ENCODE data around the gene ROPN1L. TPM values are rescaled to one million over a fixed set of nuclear protein-coding genes. Genes with fewer than 3 reads are reported as not detected.

The ROPN1L gene
- total and polyA plus RNA-seq, 2 of the 4 experiments (the other 2 are of a cell fraction), result 0.34 to 0.36 TPM

DNA sequence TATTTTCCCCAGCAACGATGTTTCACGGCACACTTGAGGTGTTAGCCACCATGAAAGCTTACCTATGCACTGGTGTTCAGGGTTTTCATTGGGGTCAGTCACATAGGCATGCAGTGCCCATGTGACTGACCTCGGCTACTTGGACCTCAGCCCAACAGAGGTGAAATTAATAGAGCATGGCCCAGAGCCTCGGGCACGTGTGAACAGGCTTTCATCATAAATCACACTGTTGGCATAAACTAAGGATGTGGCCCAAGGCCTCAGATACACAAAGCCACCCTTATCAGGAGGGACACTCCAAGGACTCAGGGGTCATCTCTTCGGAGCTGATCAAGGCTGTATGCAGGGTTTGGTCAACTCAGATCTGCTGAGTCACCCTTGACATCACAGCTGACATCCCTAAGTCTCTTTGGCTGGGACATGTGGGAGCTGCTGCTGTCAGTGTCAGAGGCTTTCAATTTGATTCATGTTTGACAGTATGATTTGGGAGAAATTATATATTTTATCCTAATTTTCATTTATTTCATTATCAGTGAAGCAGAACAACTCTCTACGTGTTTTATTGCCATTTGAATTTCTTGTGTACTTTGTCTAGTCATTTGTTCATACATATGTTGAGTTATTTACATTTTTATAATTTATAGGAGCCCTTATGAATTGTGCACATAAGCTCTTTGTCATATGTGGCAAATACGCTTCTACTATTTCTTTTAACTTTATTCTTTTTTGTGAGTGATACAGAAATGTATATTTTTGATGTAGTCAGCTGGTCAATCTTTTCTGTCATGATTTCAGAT, 62.5 kb downstream of the ROPN1L start:
- intact Hi-C loops (cut with micrococcal nuclease), result no loop called here
- H3K18ac ChIP-seq (ENCODE audit: low read depth, low read length), result peak overlapping the region; percentile 7; the same call in 1 of the 2 replicates
- peaks cover 7% of the 10 kb centered on the region for H3K9me1 ChIP-seq (ENCODE audit: insufficient read depth, low read length)
- no peaks in the 10 kb centered on the region for H3K79me1 ChIP-seq (ENCODE audit: low read depth in 1 of 2, low read length in 2 of 2)
- H3K23ac ChIP-seq (ENCODE audit: low read depth, low read length), result no peak overlapping the region
- H3K36me3 ChIP-seq (ENCODE audit: control insufficient read depth, insufficient read depth, low read length), result no peaks in the 10 kb centered on the region
- 0 out of 2 replicates have a peak overlapping the region, but pooled peaks have one; percentile 32 for H3K14ac ChIP-seq (replicated peaks; ENCODE audit: low read depth, low read length)
- H3K27ac ChIP-seq (ENCODE audit: insufficient read depth, low read length), result no peak overlapping the region
- peak overlapping the region; percentile 42; the same call in 1 of the 2 replicates for H2AK5ac ChIP-seq (ENCODE audit: low read depth, low read length)
- ChIA-PET CTCF (no interaction called here), POLR2A (ENCODE audit: unreplicated experiment) (no interaction called here)
- DNase-seq, result peak; percentile 20
- H2BK5ac ChIP-seq (ENCODE audit: low read depth, low read length, poor library complexity, severe bottlenecking), result no peak overlapping the region
- H2BK20ac ChIP-seq (ENCODE audit: low read depth, low read length), result peak overlapping the region; percentile 20; the same call in 1 of the 2 replicates
- peak overlapping the region; percentile 70; the same call in 1 of the 3 replicates for H2BK15ac ChIP-seq (ENCODE audit: low read depth, low read length)
- peak overlapping the region; percentile 66; the same call in 1 of the 2 replicates for H4K91ac ChIP-seq (ENCODE audit: insufficient read depth, low read depth, low read length)
- no peaks in the 10 kb centered on the region for H3K9me3 ChIP-seq (ENCODE audit: control insufficient read depth, insufficient read depth, low read length)
- no peak overlapping the region for H3K56ac ChIP-seq (ENCODE audit: extremely low read depth, insufficient read depth, low read length)
- H2AK9ac ChIP-seq (replicated peaks; ENCODE audit: low read depth, low read length, poor library complexity), result no peak overlapping the region
- dilution Hi-C loops (cut with HindIII; ENCODE audit: low sequenced_read_pairs, unreplicated experiment), result no loop called here
- H3K4me2 ChIP-seq (ENCODE audit: low read depth, low read length), result no peak overlapping the region
- H4K5ac ChIP-seq (ENCODE audit: low read depth, low read length), result no peak overlapping the region
- H4K8ac ChIP-seq (ENCODE audit: low read depth in 2 of 2, low read length in 2 of 2), result peak overlapping the region in 1 of 2 experiments; percentile 40; a peak in 1 of 4 replicates
- H3K4ac ChIP-seq (ENCODE audit: low read depth, low read length), result peak overlapping the region; percentile 15; the same call in 1 of the 2 replicates
- peaks cover 8% of the 10 kb centered on the region for H3K4me1 ChIP-seq (ENCODE audit: control insufficient read depth, insufficient read depth, low read length)
- ATAC-seq (ENCODE audit: low read depth), result no peak
- 57% methylated on average over 1 of the region's 8 CpGs; no CpG with 5 or more reads in 1 of the 2 experiments for WGBS, 2 experiments (ENCODE audit: extremely low coverage in 2 of 2, insufficient read length in 1 of 2)
- in situ Hi-C loops (cut with MboI; ENCODE audit: low sequenced_read_pairs), result no loop called here
- H3K9ac ChIP-seq (ENCODE audit: low read depth, low read length), result no peak overlapping the region
- H3K4me3 ChIP-seq (ENCODE audit: insufficient read depth, low read depth, low read length), result no peak overlapping the region
- TF ChIP-seq POLR2A (IDR thresholded peaks at IDR 0.05; ENCODE audit: low read depth, low read length) (no peak), RCOR1 (IDR thresholded peaks at IDR 0.05; ENCODE audit: insufficient replicate concordance, low read length) (no peak), NFE2L2 (IDR thresholded peaks at IDR 0.05; ENCODE audit: low read depth, low read length) (peak; percentile 90)
- no TSS peak for BruUV-seq (replicated peaks)
- H4K20me1 ChIP-seq (ENCODE audit: insufficient read depth, low read length), result no peaks in the 10 kb centered on the region
- H2AFZ ChIP-seq (replicated peaks; ENCODE audit: low read length, poor library complexity), result no peak overlapping the region
- H3K27me3 ChIP-seq (ENCODE audit: control insufficient read depth, insufficient read depth, low read length), result no peaks in the 10 kb centered on the region
- peak overlapping the region; percentile 0; the same call in 1 of the 2 replicates for H2BK120ac ChIP-seq (ENCODE audit: low read depth, low read length)
